ENCODE data around the gene GOLGB1.

- no peak for TF ChIP-seq CTCF (IDR thresholded peaks at IDR 0.05)
- TF ChIP-seq POLR2A (IDR thresholded peaks at IDR 0.05) = no peak
Measured at GRCh38 chr3:121705541-121705940, 44.0 kb downstream of the GOLGB1 start.

All from transverse colon (tissue), 3 donors.